Natural killer cell treated with Interleukin-12 subunit alpha and Interleukin-12 subunit beta and Interleukin-15 and Interleukin-18, amount 100 ng/mL, for 72 hours (primary cell): Measurements from ENCODE around the gene ALAS1. TPM values are rescaled to one million over a fixed set of nuclear protein-coding genes. Genes with fewer than 3 reads are reported as not detected.
A peak's percentile ranks its signal among the peaks of the same experiment; 100 is the strongest.

Experiments
- ATAC-seq, 2 donors: fragments of 150-1000 bp; cut with Tn5 transposase in 1 of 2; sonication (Bioruptor Pico), chemical (Tn5 transposase) in 1 of 2; 2 replicates each; pipeline ENCODE4 v1.10.0; 2021
- DNase-seq: peaks from one replicate; pipeline ENCODE4 v3.0.0; 2022; ENCODE audit warnings: low spot score
- H3K27ac Mint-ChIP-seq, 2 donors: 1 replicate in 1 of 2; 2 replicates in 1 of 2; pipeline ENCODE4 v1.8.0; 2022; ENCODE audit warnings: mixed read lengths in 2 of 2, mild to moderate bottlenecking in 1 of 2, moderate library complexity in 1 of 2
- H3K27me3 Mint-ChIP-seq, 2 donors: 1 replicate in 1 of 2; 2 replicates in 1 of 2; pipeline ENCODE4 v1.8.0; 2022; ENCODE audit warnings: mixed read lengths in 2 of 2
- H3K36me3 Mint-ChIP-seq: one replicate; pipeline ENCODE4 v1.8.0; 2022; ENCODE audit warnings: mixed read lengths
- H3K4me1 Mint-ChIP-seq, 2 donors: 1 replicate in 1 of 2; 2 replicates in 1 of 2; pipeline ENCODE4 v1.8.0; 2022; ENCODE audit warnings: low read depth in 2 of 2, mixed read lengths in 2 of 2, mild to moderate bottlenecking in 1 of 2
- H3K4me3 Mint-ChIP-seq: one replicate; pipeline ENCODE4 v1.8.0; 2022; ENCODE audit warnings: mixed read lengths
- H3K9me3 Mint-ChIP-seq: 2 replicates; pipeline ENCODE4 v1.8.0; 2022; ENCODE audit warnings: mixed read lengths
- total RNA-seq, 2 donors: library from RNA; stranded (reverse); gene quantifications; one replicate each; pipeline ENCODE4 v1.2.3, GENCODE V29; 2022

The ALAS1 gene
- total RNA-seq, 2 donors from 2014 or later: 93.6 to 121 TPM

GRCh38 chr3:52215351-52215750 lies 17.4 kb downstream of the ALAS1 start:
- no peak for ATAC-seq
- Mint-ChIP-seq H3K27me3 (no peaks in the 10 kb centered on the region), H3K36me3 (peaks cover 14% of the 10 kb centered on the region), H3K9me3 (no peaks in the 10 kb centered on the region), H3K27ac (no peak overlapping the region), H3K4me1 (peaks cover 29 to 38% of the 10 kb centered on the region in 2 donors), H3K4me3 (no peak overlapping the region)
- DNase-seq: no peak

- H3K4me3 Mint-ChIP-seq: peak overlapping the region; percentile 1
- peaks cover 28 to 32% of the 10 kb centered on the region in 2 donors for H3K4me1 Mint-ChIP-seq
- peaks cover 14% of the 10 kb centered on the region for H3K36me3 Mint-ChIP-seq
- no peak for DNase-seq
- no peaks in the 10 kb centered on the region for H3K9me3 Mint-ChIP-seq
- H3K27me3 Mint-ChIP-seq: no peaks in the 10 kb centered on the region
- ATAC-seq: peak in 1 of 2 donors; percentile 18
- H3K27ac Mint-ChIP-seq: peak overlapping the region; percentile 32 to 64
Observed at GRCh38 chr3:52216585-52217408, 18.8 kb downstream of the ALAS1 start.

GRCh38 chr3:52217409-52217805 lies 19.4 kb downstream of the ALAS1 start:
- H3K9me3 Mint-ChIP-seq: no peaks in the 10 kb centered on the region
- no peaks in the 10 kb centered on the region for H3K27me3 Mint-ChIP-seq
- peaks cover 28 to 32% of the 10 kb centered on the region in 2 donors for H3K4me1 Mint-ChIP-seq
- ATAC-seq (no peak), DNase-seq (no peak)
- H3K4me3 Mint-ChIP-seq: peak overlapping the region; percentile 1
- peaks cover 14% of the 10 kb centered on the region for H3K36me3 Mint-ChIP-seq
- peak overlapping the region; percentile 32 to 64 for H3K27ac Mint-ChIP-seq

GRCh38 chr3:52218026-52218425 lies 20.1 kb downstream of the ALAS1 start:
- H3K27me3 Mint-ChIP-seq: no peaks in the 10 kb centered on the region

GRCh38 chr3:52218454-52218853 lies 20.5 kb downstream of the ALAS1 start:
- H3K27ac Mint-ChIP-seq: peak overlapping the region; percentile 26 to 64
- ATAC-seq (peak; percentile 50 to 73), DNase-seq (no peak)
- H3K36me3 Mint-ChIP-seq: peaks cover 12% of the 10 kb centered on the region
- H3K4me3 Mint-ChIP-seq: peak overlapping the region; percentile 1
- H3K4me1 Mint-ChIP-seq: peaks cover 27 to 31% of the 10 kb centered on the region in 2 donors
- no peaks in the 10 kb centered on the region for H3K27me3 Mint-ChIP-seq
- no peaks in the 10 kb centered on the region for H3K9me3 Mint-ChIP-seq

More at GRCh38 chr3:52218026-52218425, 20.1 kb downstream of the ALAS1 start:
- H3K4me3 Mint-ChIP-seq: peak overlapping the region; percentile 1
- no peak for DNase-seq
- no peaks in the 10 kb centered on the region for H3K9me3 Mint-ChIP-seq
- peaks cover 14% of the 10 kb centered on the region for H3K36me3 Mint-ChIP-seq
- peak overlapping the region; percentile 26 to 64 for H3K27ac Mint-ChIP-seq
- no peak for ATAC-seq
- H3K4me1 Mint-ChIP-seq: peaks cover 28 to 32% of the 10 kb centered on the region in 2 donors

- Mint-ChIP-seq H3K27me3 (no peaks in the 10 kb centered on the region), H3K36me3 (peaks cover 8% of the 10 kb centered on the region), H3K27ac (peak overlapping the region; percentile 26 to 64), H3K4me3 (peak overlapping the region; percentile 22), H3K4me1 (peaks cover 23 to 29% of the 10 kb centered on the region in 2 donors), H3K9me3 (no peaks in the 10 kb centered on the region)
- ATAC-seq (no peak), DNase-seq (no peak)
Observed at GRCh38 chr3:52218937-52219650, 21.1 kb downstream of the ALAS1 start.

- peak; percentile 64 to 76 for ATAC-seq
- H3K9me3 Mint-ChIP-seq: no peaks in the 10 kb centered on the region
- peak; percentile 84 for DNase-seq
- H3K27me3 Mint-ChIP-seq: no peaks in the 10 kb centered on the region
- no peak overlapping the region for H3K27ac Mint-ChIP-seq
- no peaks in the 10 kb centered on the region for H3K36me3 Mint-ChIP-seq
- H3K4me1 Mint-ChIP-seq: peaks cover 23 to 28% of the 10 kb centered on the region in 2 donors
- H3K4me3 Mint-ChIP-seq: no peak overlapping the region
Observed at GRCh38 chr3:52220380-52221026, 22.5 kb downstream of the ALAS1 start.

- Mint-ChIP-seq H3K27me3 (no peaks in the 10 kb centered on the region), H3K9me3 (no peaks in the 10 kb centered on the region), H3K4me1 (peaks cover 24 to 29% of the 10 kb centered on the region in 2 donors), H3K36me3 (no peaks in the 10 kb centered on the region), H3K27ac (no peak overlapping the region), H3K4me3 (no peak overlapping the region)
- DNase-seq: no peak
- no peak for ATAC-seq
Observed at GRCh38 chr3:52221141-52221562, 23.2 kb downstream of the ALAS1 start.

- no peaks in the 10 kb centered on the region for H3K36me3 Mint-ChIP-seq
- DNase-seq (no peak), ATAC-seq (no peak)
- H3K4me1 Mint-ChIP-seq: peaks cover 26 to 32% of the 10 kb centered on the region in 2 donors
- H3K9me3 Mint-ChIP-seq: no peaks in the 10 kb centered on the region
- H3K4me3 Mint-ChIP-seq: peak overlapping the region; percentile 2
- no peaks in the 10 kb centered on the region for H3K27me3 Mint-ChIP-seq
- peak overlapping the region in 1 of 2 donors; percentile 47 for H3K27ac Mint-ChIP-seq
Observed at GRCh38 chr3:52221563-52222318, 23.8 kb downstream of the ALAS1 start.

- DNase-seq: no peak
- Mint-ChIP-seq H3K27me3 (no peaks in the 10 kb centered on the region), H3K4me3 (peak overlapping the region; percentile 2), H3K9me3 (no peaks in the 10 kb centered on the region), H3K4me1 (peaks cover 21 to 26% of the 10 kb centered on the region in 2 donors), H3K27ac (peak overlapping the region in 1 of 2 donors; percentile 47), H3K36me3 (no peaks in the 10 kb centered on the region)
- ATAC-seq: no peak
Observed at GRCh38 chr3:52222319-52223221, 24.6 kb downstream of the ALAS1 start.

GRCh38 chr3:52223449-52224408 lies 25.8 kb downstream of the ALAS1 start:
- Mint-ChIP-seq H3K9me3 (no peaks in the 10 kb centered on the region), H3K36me3 (no peaks in the 10 kb centered on the region), H3K27ac (no peak overlapping the region), H3K4me3 (no peak overlapping the region), H3K4me1 (peaks cover 18 to 19% of the 10 kb centered on the region in 2 donors), H3K27me3 (no peaks in the 10 kb centered on the region)
- ATAC-seq: no peak
- no peak for DNase-seq
